NB4 (cell line): Measurements from ENCODE around the gene YAP1.

Experiments used
- DNase-seq: peaks from one replicate; pipeline ENCODE4 v3.0.0; 2010; ENCODE audit warnings: low read depth
- H3K4me3 ChIP-seq: one replicate; pipeline ENCODE4 v1.5.1; 2011; ENCODE audit warnings: mild to moderate bottlenecking, low read depth, low read length, moderate library complexity
- MAX ChIP-seq: IDR thresholded peaks from 2 replicates; pipeline ENCODE4 v1.6.1; 2011; ENCODE audit warnings: low read depth, low read length
- MYC ChIP-seq: IDR thresholded peaks from 2 replicates; pipeline ENCODE4 v1.6.1; 2011; ENCODE audit warnings: low read depth, low read length
- POLR2A ChIP-seq: IDR thresholded peaks from 2 replicates; pipeline ENCODE4 v1.6.1; 2011; ENCODE audit warnings: mild to moderate bottlenecking; ENCODE audit not compliant: insufficient read length; ENCODE audit errors: extremely low read depth
- TF ChIP-seq, protein P1 (sequence below): IDR thresholded peaks from one replicate; pipeline ENCODE4 v1.5.1; 2012; ENCODE audit warnings: low read depth, low read length

YAP1 gene

DNA sequence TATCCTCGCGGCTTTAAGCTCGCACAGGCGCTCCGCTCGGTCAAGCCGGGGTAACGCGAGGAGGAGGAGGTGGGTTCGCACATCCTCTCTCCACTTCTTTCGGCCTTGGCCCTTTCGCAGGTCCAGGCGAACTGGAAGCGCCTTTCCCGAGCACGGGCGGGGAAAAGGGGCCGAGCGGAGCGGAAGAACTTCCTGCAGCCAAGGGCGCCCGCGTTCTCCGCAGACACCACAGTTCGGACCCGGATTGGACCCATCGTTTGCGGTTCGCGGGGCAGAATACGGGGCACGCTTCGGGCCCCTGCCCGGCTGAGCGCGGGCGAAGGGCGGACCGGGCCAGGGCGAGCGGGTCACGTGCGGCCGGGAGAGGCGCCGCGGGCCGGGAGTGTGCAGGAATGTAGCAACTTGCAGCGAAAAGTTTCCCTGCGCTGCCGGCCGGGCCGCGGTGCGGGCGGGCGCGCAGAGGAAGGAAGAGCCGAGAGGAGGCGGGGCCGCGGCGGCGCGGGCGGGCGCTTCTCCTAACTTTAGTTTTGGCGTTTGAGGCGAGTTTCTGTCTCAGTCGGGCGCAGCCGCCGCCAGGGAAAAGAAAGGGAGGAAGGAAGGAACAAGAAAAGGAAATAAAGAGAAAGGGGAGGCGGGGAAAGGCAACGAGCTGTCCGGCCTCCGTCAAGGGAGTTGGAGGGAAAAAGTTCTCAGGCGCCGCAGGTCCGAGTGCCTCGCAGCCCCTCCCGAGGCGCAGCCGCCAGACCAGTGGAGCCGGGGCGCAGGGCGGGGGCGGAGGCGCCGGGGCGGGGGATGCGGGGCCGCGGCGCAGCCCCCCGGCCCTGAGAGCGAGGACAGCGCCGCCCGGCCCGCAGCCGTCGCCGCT is at the start of gene YAP1:
YAP1 (plus strand) TSS at position 552 of the 865 bp plus-strand sequence. CDS start 402 bp downstream, outside the sequence.
- TF ChIP-seq, protein P1, sequence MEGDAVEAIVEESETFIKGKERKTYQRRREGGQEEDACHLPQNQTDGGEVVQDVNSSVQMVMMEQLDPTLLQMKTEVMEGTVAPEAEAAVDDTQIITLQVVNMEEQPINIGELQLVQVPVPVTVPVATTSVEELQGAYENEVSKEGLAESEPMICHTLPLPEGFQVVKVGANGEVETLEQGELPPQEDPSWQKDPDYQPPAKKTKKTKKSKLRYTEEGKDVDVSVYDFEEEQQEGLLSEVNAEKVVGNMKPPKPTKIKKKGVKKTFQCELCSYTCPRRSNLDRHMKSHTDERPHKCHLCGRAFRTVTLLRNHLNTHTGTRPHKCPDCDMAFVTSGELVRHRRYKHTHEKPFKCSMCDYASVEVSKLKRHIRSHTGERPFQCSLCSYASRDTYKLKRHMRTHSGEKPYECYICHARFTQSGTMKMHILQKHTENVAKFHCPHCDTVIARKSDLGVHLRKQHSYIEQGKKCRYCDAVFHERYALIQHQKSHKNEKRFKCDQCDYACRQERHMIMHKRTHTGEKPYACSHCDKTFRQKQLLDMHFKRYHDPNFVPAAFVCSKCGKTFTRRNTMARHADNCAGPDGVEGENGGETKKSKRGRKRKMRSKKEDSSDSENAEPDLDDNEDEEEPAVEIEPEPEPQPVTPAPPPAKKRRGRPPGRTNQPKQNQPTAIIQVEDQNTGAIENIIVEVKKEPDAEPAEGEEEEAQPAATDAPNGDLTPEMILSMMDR: no peak
- TF ChIP-seq MAX (no peak), MYC (no peak), POLR2A (no peak)
- DNase-seq: peak; percentile 78
- no peak within 1 kb of the TSS for H3K4me3 ChIP-seq

GRCh38 chr11:102061276-102061675 is 49.0 kb upstream of the YAP1 start:
- H3K4me3 ChIP-seq: no peak overlapping the region
- DNase-seq: no peak
- no peak for TF ChIP-seq POLR2A

DNA sequence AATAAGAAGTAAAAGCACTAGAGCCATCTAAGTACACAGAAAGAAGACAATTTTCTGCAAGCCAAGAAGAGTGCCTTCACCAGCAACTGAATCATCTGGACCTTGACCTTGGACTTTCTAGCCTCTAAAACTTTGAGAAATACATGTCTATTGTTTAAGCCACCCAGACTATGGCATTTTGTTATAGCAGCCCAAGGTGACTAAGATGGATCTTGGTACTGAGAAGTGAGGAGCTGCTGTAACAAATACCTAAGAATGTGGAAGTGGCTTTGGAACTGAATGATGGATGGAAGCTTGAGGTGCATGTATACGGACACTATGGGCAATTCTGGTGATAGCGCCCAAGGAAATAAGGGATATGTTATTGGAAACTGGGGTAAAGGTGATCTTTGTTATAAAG is 48.1 kb upstream of the YAP1 start:
- H3K4me3 ChIP-seq: no peak overlapping the region
- TF ChIP-seq, protein P1: no peak
- TF ChIP-seq POLR2A (no peak), MAX (no peak), MYC (no peak)
- DNase-seq: no peak

GRCh38 chr11:102064316-102064715 is 45.9 kb upstream of the YAP1 start:
- TF ChIP-seq, protein P1: no peak
- no peak for TF ChIP-seq MAX
- DNase-seq: no peak
- no peak overlapping the region for H3K4me3 ChIP-seq

DNA sequence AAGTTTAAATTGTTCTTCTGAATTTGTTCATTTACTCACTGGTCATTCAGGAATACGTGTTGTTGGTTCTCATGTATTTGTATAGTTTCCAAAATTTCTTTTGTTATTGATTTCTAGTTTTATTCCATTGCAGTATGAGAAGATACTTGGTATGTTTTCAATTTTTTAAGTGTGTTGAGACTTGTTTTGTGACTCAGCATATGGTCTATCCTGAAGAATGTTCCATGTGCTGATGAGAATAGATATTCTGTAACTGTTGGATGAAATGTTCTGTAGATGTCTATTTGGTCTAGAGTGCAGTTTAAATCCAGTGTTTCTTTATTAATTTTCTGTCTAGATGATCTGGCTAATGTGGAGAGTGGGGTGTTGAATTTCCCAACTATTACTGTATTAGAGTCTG is 39.5 kb upstream of the YAP1 start:
- TF ChIP-seq MAX (no peak), POLR2A (no peak), MYC (no peak)
- TF ChIP-seq, protein P1: no peak
- DNase-seq: no peak
- H3K4me3 ChIP-seq: no peak overlapping the region

GRCh38 chr11:102071497-102072472 is 38.5 kb upstream of the YAP1 start:
- no peak for DNase-seq
- H3K4me3 ChIP-seq: no peak overlapping the region
- TF ChIP-seq, protein P1: no peak
- no peak for TF ChIP-seq POLR2A
- no peak for TF ChIP-seq MAX
- TF ChIP-seq MYC: no peak
